OCI-LY7 (cell line): Measurements from ENCODE around the gene ANGPT4.

ENCODE experiments used
- EZH2phosphoT487 ChIP-seq: fragments of 200-600 bp; sonication (generic); IDR thresholded peaks from 2 replicates; pipeline ENCODE4 v1.6.1; 2018; ENCODE audit warnings: low read depth, borderline replicate concordance, mild to moderate bottlenecking, mixed run types, antibody characterized with exemption, low read length, moderate library complexity, mixed read lengths
- TF ChIP-seq, protein P1 (sequence below): fragments of 200-600 bp; sonication (generic); conservative IDR thresholded peaks from 2 replicates; pipeline ENCODE4 v1.5.1; 2014; ENCODE audit warnings: mild to moderate bottlenecking, antibody characterized with exemption, low read length, moderate library complexity, mixed read lengths

DNA sequence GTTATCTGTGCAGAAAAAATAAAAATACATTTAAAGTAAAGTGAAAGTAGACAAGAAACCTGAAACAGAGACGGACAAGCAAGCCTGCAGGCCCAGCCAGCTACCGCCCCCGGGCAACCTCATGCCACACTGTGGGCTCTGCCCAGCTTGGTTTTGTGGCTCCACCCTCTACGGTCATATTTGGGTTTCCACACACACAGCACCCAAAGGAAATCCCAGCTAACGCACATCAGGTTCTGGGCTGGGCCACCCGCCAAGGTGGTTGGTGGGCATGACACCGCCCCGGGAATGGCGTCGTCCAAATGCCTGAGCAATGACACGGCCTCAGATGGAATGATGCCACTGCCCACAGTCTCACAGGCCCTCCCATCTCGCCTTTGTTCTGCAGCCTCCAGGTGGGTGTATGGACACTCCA lies 59.8 kb downstream of the ANGPT4 start:
- TF ChIP-seq, protein P1, sequence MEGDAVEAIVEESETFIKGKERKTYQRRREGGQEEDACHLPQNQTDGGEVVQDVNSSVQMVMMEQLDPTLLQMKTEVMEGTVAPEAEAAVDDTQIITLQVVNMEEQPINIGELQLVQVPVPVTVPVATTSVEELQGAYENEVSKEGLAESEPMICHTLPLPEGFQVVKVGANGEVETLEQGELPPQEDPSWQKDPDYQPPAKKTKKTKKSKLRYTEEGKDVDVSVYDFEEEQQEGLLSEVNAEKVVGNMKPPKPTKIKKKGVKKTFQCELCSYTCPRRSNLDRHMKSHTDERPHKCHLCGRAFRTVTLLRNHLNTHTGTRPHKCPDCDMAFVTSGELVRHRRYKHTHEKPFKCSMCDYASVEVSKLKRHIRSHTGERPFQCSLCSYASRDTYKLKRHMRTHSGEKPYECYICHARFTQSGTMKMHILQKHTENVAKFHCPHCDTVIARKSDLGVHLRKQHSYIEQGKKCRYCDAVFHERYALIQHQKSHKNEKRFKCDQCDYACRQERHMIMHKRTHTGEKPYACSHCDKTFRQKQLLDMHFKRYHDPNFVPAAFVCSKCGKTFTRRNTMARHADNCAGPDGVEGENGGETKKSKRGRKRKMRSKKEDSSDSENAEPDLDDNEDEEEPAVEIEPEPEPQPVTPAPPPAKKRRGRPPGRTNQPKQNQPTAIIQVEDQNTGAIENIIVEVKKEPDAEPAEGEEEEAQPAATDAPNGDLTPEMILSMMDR = no peak
- TF ChIP-seq EZH2phosphoT487 = no peak
